Retinal pigment epithelial cell (primary cell): ENCODE measurements around the gene KCNIP1.

Source experiments
- DNase-seq: peaks from one replicate; pipeline ENCODE4 v3.0.0-alpha.2; 2010; ENCODE audit warnings: low read depth
- H3K4me3 ChIP-seq: 2 replicates; pipeline ENCODE4 v1.5.1; 2011; ENCODE audit warnings: mild to moderate bottlenecking, low read length, control low read depth, moderate library complexity
- CTCF ChIP-seq: conservative IDR thresholded peaks from 2 replicates; pipeline ENCODE4 v1.5.1; 2011; ENCODE audit warnings: low read depth, low read length, control low read depth, inconsistent platforms

The KCNIP1 gene

GRCh38 chr5:170648541-170648940 is 144.7 kb downstream of the KCNIP1 start:
- TF ChIP-seq CTCF, result no peak
- no peak for DNase-seq
- H3K4me3 ChIP-seq, result no peak overlapping the region

GRCh38 chr5:170650850-170651249 is 147.0 kb downstream of the KCNIP1 start:
- no peak for DNase-seq
- no peak for TF ChIP-seq CTCF
- no peak overlapping the region for H3K4me3 ChIP-seq

GRCh38 chr5:170651604-170652277 is 147.9 kb downstream of the KCNIP1 start:
- no peak overlapping the region for H3K4me3 ChIP-seq
- DNase-seq, result no peak
- no peak for TF ChIP-seq CTCF

- H3K4me3 ChIP-seq, result no peak overlapping the region
- DNase-seq, result no peak
- no peak for TF ChIP-seq CTCF
These were observed 151.7 kb downstream of the KCNIP1 start for GRCh38 chr5:170655476-170655875.

- no peak for DNase-seq
- H3K4me3 ChIP-seq, result no peak overlapping the region
- no peak for TF ChIP-seq CTCF
These were observed 152.1 kb downstream of the KCNIP1 start for GRCh38 chr5:170655920-170656319.

- no peak for DNase-seq
- no peak overlapping the region for H3K4me3 ChIP-seq
- no peak for TF ChIP-seq CTCF
These were observed 152.5 kb downstream of the KCNIP1 start for GRCh38 chr5:170656346-170656745.

GRCh38 chr5:170660531-170660930 is 156.7 kb downstream of the KCNIP1 start:
- H3K4me3 ChIP-seq, result no peak overlapping the region
- no peak for TF ChIP-seq CTCF

More at GRCh38 chr5:170660531-170660930, 156.7 kb downstream of the KCNIP1 start:
- no peak for DNase-seq
